GM12878 (cell line): ENCODE data around the gene SLC30A7. TPM values are rescaled to one million over a fixed set of nuclear protein-coding genes. Genes with fewer than 3 reads are reported as not detected.

ENCODE experiments used
- ATAC-seq: fragments of 200-7000 bp; cut with Tn5 transposase; 3 replicates; pipeline ENCODE4 v1.9.1; 2020; ENCODE audit warnings: mild to moderate bottlenecking, moderate library complexity
- BruUV-seq: library from RNA; stranded (reverse); fragments of 400-500 nt; replicated peaks from 2 replicates; lab custom pipeline; 2021; lab: Mats Ljungman, UMichigan
- CTCF ChIA-PET: fragments of 300-600 bp; sonication (Branson Sonifier 250); formaldehyde crosslinking; extraction: SDS; loops from one replicate; lab custom pipeline; 2021; ENCODE audit warnings: inconsistent platforms; lab: Yijun Ruan, JAX
- POLR2A ChIA-PET: fragments of 350-600 bp; formaldehyde crosslinking; extraction: SDS; loops from one replicate; lab custom pipeline; 2021; ENCODE audit warnings: inconsistent platforms; lab: Charles Lee
- RAD21 ChIA-PET: fragments of 300-600 bp; sonication (Branson Sonifier 250); formaldehyde crosslinking; loops from one replicate; lab custom pipeline; 2023; ENCODE audit warnings: antibody characterized with exemption; ENCODE audit not compliant: unreplicated experiment; lab: Charles Lee
- SMC1A ChIA-PET: fragments of 300-600 bp; sonication (Branson Sonifier 250); formaldehyde crosslinking; loops from one replicate; lab custom pipeline; 2023; ENCODE audit not compliant: unreplicated experiment, uncharacterized antibody; lab: Charles Lee
- DNase-seq: peaks from one replicate; pipeline ENCODE4 v3.0.0-alpha.2; 2011; ENCODE audit warnings: low read depth, low spot score
- FAIRE-seq: peaks from 3 replicates; lab custom pipeline; 2011; peaks lifted over from hg19 to GRCh38; lab: Jason Lieb, UNC
- H2AFZ ChIP-seq: 2 replicates; pipeline ENCODE4 v1.6.0; 2011; ENCODE audit warnings: low read depth, low read length, control low read depth; ENCODE audit not compliant: control insufficient read depth
- H3K27ac ChIP-seq: 2 replicates; pipeline ENCODE4 v1.5.1; 2011; ENCODE audit warnings: control low read depth; ENCODE audit not compliant: control insufficient read depth, insufficient read depth
- H3K27me3 ChIP-seq, 2 experiments: replicated peaks in 1 of 2; 2 replicates each; pipeline versions ENCODE4 v1.6.0 to v1.6.1; 2011; ENCODE audit warnings: low read length in 1 of 2; ENCODE audit not compliant: control insufficient read depth in 2 of 2, insufficient read depth in 2 of 2
- H3K36me3 ChIP-seq, 2 experiments: 2 replicates each; pipeline ENCODE4 v1.5.1; 2011; ENCODE audit warnings: low read length in 1 of 2; ENCODE audit not compliant: control insufficient read depth in 2 of 2, insufficient read depth in 2 of 2
- H3K4me1 ChIP-seq: 2 replicates; pipeline ENCODE4 v1.6.1; 2011; ENCODE audit warnings: mild to moderate bottlenecking, low read length, moderate library complexity, mixed read lengths; ENCODE audit not compliant: control insufficient read depth, insufficient read depth
- H3K4me2 ChIP-seq: 2 replicates; pipeline ENCODE4 v1.6.0; 2011; ENCODE audit warnings: control low read depth; ENCODE audit not compliant: control insufficient read depth, insufficient read depth
- H3K4me3 ChIP-seq: fragments of 200-600 bp; sonication (generic); 2 replicates; pipeline ENCODE4 v1.5.1; 2016
- H3K79me2 ChIP-seq: 2 replicates; pipeline ENCODE4 v1.6.0; 2011; ENCODE audit warnings: low read length; ENCODE audit not compliant: control insufficient read depth, insufficient read depth
- H3K9ac ChIP-seq: 2 replicates; pipeline ENCODE4 v1.8.0; 2011; ENCODE audit warnings: low read length, control low read depth, mixed read lengths; ENCODE audit not compliant: control insufficient read depth, insufficient read depth
- H3K9me3 ChIP-seq: replicated peaks from 3 replicates; pipeline ENCODE4 v1.5.1; 2011; ENCODE audit warnings: mild to moderate bottlenecking, low read length; ENCODE audit not compliant: control insufficient read depth, insufficient read depth
- H4K20me1 ChIP-seq: 2 replicates; pipeline ENCODE4 v1.6.0; 2011; ENCODE audit not compliant: control insufficient read depth, insufficient read depth
- BHLHE40 ChIP-seq, 2 experiments: fragments of 450-650 bp in 1 of 2; IDR thresholded peaks; 2 replicates each; pipeline ENCODE4 v1.6.1; 2011 to 2017; ENCODE audit warnings: low read depth in 2 of 2, borderline replicate concordance in 1 of 2, improper control_type of control experiment in 1 of 2, low read length in 1 of 2, mild to moderate bottlenecking in 1 of 2
- BMI1 ChIP-seq: fragments of 450-650 bp; IDR thresholded peaks from 2 replicates; pipeline ENCODE4 v1.6.1; 2016; ENCODE audit warnings: mild to moderate bottlenecking, moderate library complexity, borderline replicate concordance
- IKZF1 ChIP-seq: fragments of 450-650 bp; conservative IDR thresholded peaks from 2 replicates; pipeline ENCODE4 v1.6.1; 2017; ENCODE audit warnings: antibody characterized with exemption, mild to moderate bottlenecking
- IRF5 ChIP-seq: fragments of 450-650 bp; IDR thresholded peaks from 2 replicates; pipeline ENCODE4 v1.6.1; 2017; ENCODE audit warnings: borderline replicate concordance
- MXI1 ChIP-seq: fragments of 150-350 bp; IDR thresholded peaks from 2 replicates; pipeline ENCODE4 v1.6.1; 2011; ENCODE audit warnings: low read depth, mild to moderate bottlenecking, inconsistent platforms, low read length, improper control_type of control experiment
- NFXL1 ChIP-seq: fragments of 450-650 bp; IDR thresholded peaks from 2 replicates; pipeline ENCODE4 v1.6.1; 2017; ENCODE audit warnings: antibody characterized with exemption, mild to moderate bottlenecking, borderline replicate concordance
- RELB ChIP-seq: fragments of 450-650 bp; IDR thresholded peaks from 2 replicates; pipeline ENCODE4 v1.6.1; 2017; ENCODE audit warnings: low read depth, mild to moderate bottlenecking, moderate library complexity
- SMC3 ChIP-seq: IDR thresholded peaks from 2 replicates; pipeline ENCODE4 v1.6.1; 2011; ENCODE audit warnings: low read length, improper control_type of control experiment, borderline replicate concordance
- SPI1 ChIP-seq: IDR thresholded peaks from 2 replicates; pipeline ENCODE4 v1.6.1; 2011; ENCODE audit warnings: low read depth, mild to moderate bottlenecking, low read length, moderate library complexity, borderline replicate concordance; ENCODE audit not compliant: insufficient read depth
- SREBF1 ChIP-seq: IDR thresholded peaks from 2 replicates; pipeline ENCODE4 v1.6.1; 2012; ENCODE audit warnings: mild to moderate bottlenecking, low read length
- TARDBP ChIP-seq: IDR thresholded peaks from 2 replicates; pipeline ENCODE4 v1.6.1; 2016; ENCODE audit warnings: borderline replicate concordance
- ZNF622 ChIP-seq: fragments of 450-650 bp; IDR thresholded peaks from 2 replicates; pipeline ENCODE4 v1.6.1; 2017; ENCODE audit warnings: mild to moderate bottlenecking, inconsistent platforms
- WGBS: methylation state at CpG from one replicate; pipeline ENCODE4 v1.1.6; 2016; ENCODE audit warnings: low lambda C conversion rate; ENCODE audit not compliant: insufficient replicate concordance, insufficient coverage; ENCODE audit errors: missing lambda C conversion rate; 5-methylcytosine and 5-hydroxymethylcytosine counted together
- in situ Hi-C: fragments of 300-500 bp; cut with MboI; formaldehyde crosslinking; loops from 9 replicates; pipeline ENCODE4 v1.14.3; 2018; ENCODE audit warnings: mixed read lengths
- intact Hi-C: fragments of 100-400 bp; cut with micrococcal nuclease; formaldehyde crosslinking; loops from one replicate; pipeline ENCODE4 v1.14.2; 2022; ENCODE audit not compliant: unreplicated experiment
- polyA plus RNA-seq, 11 experiments: library from polyadenylated mRNA; depleted of rRNA in 4 of 11; unstranded in 6 of 11; stranded (reverse) in 5 of 11; fragments of >200 nt; fragmentation: Nextera tagmentation in 4 of 11; fragmentation: Illumina TruSeq in 1 of 11; extraction: Ambion mirVana in 4 of 11; extraction: Trizol in 1 of 11; gene quantifications; 1 replicate in 1 of 11; 2 replicates in 10 of 11; pipeline versions ENCODE4 v1.2.1 to v1.2.3, GENCODE V29; 2011 to 2016; ENCODE audit warnings: inconsistent platforms in 2 of 11, missing spikeins in 2 of 11, low read depth in 1 of 11
- total RNA-seq, 4 experiments: library from RNA; depleted of rRNA in 3 of 4; stranded (reverse); fragments of >200 nt in 3 of 4; fragmentation: Illumina TruSeq in 1 of 4; extraction: Trizol in 1 of 4; gene quantifications; 2 replicates each; pipeline versions ENCODE4 v1.2.1 to v1.2.3, GENCODE V29; 2013 to 2021
- TF ChIP-seq, protein P1 (sequence below): fragments of 450-650 bp; IDR thresholded peaks from 2 replicates; pipeline ENCODE4 v1.6.1; 2014; ENCODE audit warnings: mild to moderate bottlenecking
- TF ChIP-seq, protein P2 (sequence below): fragments of 450-650 bp; formaldehyde crosslinking; IDR thresholded peaks from 2 replicates; pipeline ENCODE4 v1.4.0; 2022; ENCODE audit warnings: mild to moderate bottlenecking, moderate library complexity

Gene SLC30A7
- total and polyA plus RNA-seq, 10 of the 15 experiments (the other 5 are each of a cell fraction or from before 2014, with no cell fraction given) = 4.4 to 23.3 (median 16.9) TPM

- H3K36me3 ChIP-seq = peaks cover 0 to 6% of the 10 kb centered on the region in 2 experiments; a peak in 1 of 4 replicates
- ChIA-PET RAD21 (interaction anchor here (0.8 to 2.1 kb wide), 8 partner anchors 9 to 855 kb away, joined by 3 to 9 read pairs (median 4); no protein-coding TSS in a partner anchor), CTCF (interaction anchor here (0.6 to 4.7 kb wide), 11 partner anchors 9 to 1085 kb away, joined by 3 to 16 read pairs (median 3); no protein-coding TSS in a partner anchor), POLR2A (interaction anchor here (0.8 to 1.2 kb wide), 7 partner anchors 10 to 544 kb away, joined by 3 to 4 read pairs (median 3); partner anchors contain the start of gene CDC14A), SMC1A (interaction anchor here (0.9 to 3.2 kb wide), 9 partner anchors 8 to 817 kb away, joined by 3 to 14 read pairs (median 3); no protein-coding TSS in a partner anchor)
- H3K4me3 ChIP-seq = peak within 1 kb of the TSS; percentile 89
- no TSS peak for BruUV-seq
- intact Hi-C loops = no loop called here
- peak within 1 kb of the TSS; percentile 94 for H3K4me2 ChIP-seq
- H4K20me1 ChIP-seq = no peaks in the 10 kb centered on the region
- no peak for FAIRE-seq
- under 1% methylated on average over 47 of the region's 47 CpGs for WGBS
- H3K27me3 ChIP-seq = no peaks in the 10 kb centered on the region
- ATAC-seq = peak; percentile 56
- no peak for DNase-seq
- H3K27ac ChIP-seq = peak within 1 kb of the TSS; percentile 93
- peaks cover 51% of the 10 kb centered on the region for H3K79me2 ChIP-seq
- in situ Hi-C loops = no loop called here
- peak within 1 kb of the TSS; percentile 98 for H3K9ac ChIP-seq
- peak within 1 kb of the TSS; percentile 91 for H2AFZ ChIP-seq
- peaks cover 8% of the 10 kb centered on the region; the same call in 1 of the 2 replicates for H3K4me1 ChIP-seq
- peaks cover 7% of the 10 kb centered on the region; the same call in 2 of the 3 replicates for H3K9me3 ChIP-seq
- TF ChIP-seq BHLHE40 (IDR thresholded peaks at IDR 0.05; ENCODE audit: borderline replicate concordance in 1 of 2, low read depth in 2 of 2, low read length in 1 of 2) (peak; percentile 31 to 74; a peak in 2 of 4 replicates), TARDBP (no peak), RELB (peak; percentile 89), ZNF622 (no peak), NFXL1 (no peak), SREBF1 (no peak), SMC3 (no peak), BMI1 (peak; percentile 80; the same call in 1 of the 2 replicates), IRF5 (no peak; the same call in 1 of the 2 replicates), SPI1 (peak; percentile 49; the same call in 1 of the 2 replicates), MXI1 (peak; percentile 94), IKZF1 (peak; percentile 94)
- TF ChIP-seq, protein P1, sequence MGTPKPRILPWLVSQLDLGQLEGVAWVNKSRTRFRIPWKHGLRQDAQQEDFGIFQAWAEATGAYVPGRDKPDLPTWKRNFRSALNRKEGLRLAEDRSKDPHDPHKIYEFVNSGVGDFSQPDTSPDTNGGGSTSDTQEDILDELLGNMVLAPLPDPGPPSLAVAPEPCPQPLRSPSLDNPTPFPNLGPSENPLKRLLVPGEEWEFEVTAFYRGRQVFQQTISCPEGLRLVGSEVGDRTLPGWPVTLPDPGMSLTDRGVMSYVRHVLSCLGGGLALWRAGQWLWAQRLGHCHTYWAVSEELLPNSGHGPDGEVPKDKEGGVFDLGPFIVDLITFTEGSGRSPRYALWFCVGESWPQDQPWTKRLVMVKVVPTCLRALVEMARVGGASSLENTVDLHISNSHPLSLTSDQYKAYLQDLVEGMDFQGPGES = no peak
- TF ChIP-seq, protein P2, sequence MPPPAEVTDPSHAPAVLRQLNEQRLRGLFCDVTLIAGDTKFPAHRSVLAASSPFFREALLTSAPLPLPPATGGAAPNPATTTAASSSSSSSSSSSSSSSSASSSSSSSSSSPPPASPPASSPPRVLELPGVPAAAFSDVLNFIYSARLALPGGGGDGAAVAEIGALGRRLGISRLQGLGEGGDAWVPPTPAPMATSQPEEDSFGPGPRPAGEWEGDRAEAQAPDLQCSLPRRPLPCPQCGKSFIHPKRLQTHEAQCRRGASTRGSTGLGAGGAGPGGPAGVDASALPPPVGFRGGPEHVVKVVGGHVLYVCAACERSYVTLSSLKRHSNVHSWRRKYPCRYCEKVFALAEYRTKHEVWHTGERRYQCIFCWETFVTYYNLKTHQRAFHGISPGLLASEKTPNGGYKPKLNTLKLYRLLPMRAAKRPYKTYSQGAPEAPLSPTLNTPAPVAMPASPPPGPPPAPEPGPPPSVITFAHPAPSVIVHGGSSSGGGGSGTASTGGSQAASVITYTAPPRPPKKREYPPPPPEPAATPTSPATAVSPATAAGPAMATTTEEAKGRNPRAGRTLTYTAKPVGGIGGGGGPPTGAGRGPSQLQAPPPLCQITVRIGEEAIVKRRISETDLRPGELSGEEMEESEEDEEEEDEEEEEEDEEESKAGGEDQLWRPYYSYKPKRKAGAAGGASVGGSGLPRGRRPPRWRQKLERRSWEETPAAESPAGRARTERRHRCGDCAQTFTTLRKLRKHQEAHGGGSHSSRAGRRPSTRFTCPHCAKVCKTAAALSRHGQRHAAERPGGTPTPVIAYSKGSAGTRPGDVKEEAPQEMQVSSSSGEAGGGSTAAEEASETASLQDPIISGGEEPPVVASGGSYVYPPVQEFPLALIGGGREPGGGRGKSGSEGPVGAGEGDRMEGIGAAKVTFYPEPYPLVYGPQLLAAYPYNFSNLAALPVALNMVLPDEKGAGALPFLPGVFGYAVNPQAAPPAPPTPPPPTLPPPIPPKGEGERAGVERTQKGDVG (CRISPR knock-in tag) = no peak
These were observed 1.0 kb upstream of the SLC30A7 start, which contains the start of gene EXTL2 for GRCh38 chr1:100894603-100895539. Gene EXTL2 (minus strand): TSS chr1:100894842. CDS start chr1:100888757, 6,085 bp downstream.
